Activated naive CD4-positive, alpha-beta T cell treated with anti-CD3 and anti-CD28 coated beads, Interleukin-2, amount 50 U/mL, for 72 hours (primary cell): ENCODE data around the gene GRM4. TPM values are rescaled to one million over a fixed set of nuclear protein-coding genes. Genes with fewer than 3 reads are reported as not detected.

ENCODE experiments used
- ATAC-seq, 2 donors: fragments of 150-1000 bp; cut with Tn5 transposase; 2 replicates each; pipeline ENCODE4 v1.10.0; 2021; ENCODE audit warnings: mild to moderate bottlenecking in 2 of 2, moderate library complexity in 2 of 2
- DNase-seq, 2 donors: peaks; one replicate each; pipeline ENCODE4 v3.0.0; 2021 to 2022; ENCODE audit warnings: low spot score in 2 of 2
- H3K27ac Mint-ChIP-seq, 2 donors: one replicate each; pipeline ENCODE4 v1.8.0; 2022; ENCODE audit warnings: mild to moderate bottlenecking in 2 of 2, mixed read lengths in 2 of 2
- H3K36me3 Mint-ChIP-seq, 2 donors: one replicate each; pipeline ENCODE4 v1.8.0; 2022; ENCODE audit warnings: mixed read lengths in 2 of 2
- H3K9me3 Mint-ChIP-seq, 2 donors: one replicate each; pipeline ENCODE4 v1.8.0; 2022; ENCODE audit warnings: mixed read lengths in 2 of 2
- total RNA-seq, 2 donors: library from RNA; stranded (reverse); gene quantifications; one replicate each; pipeline ENCODE4 v1.2.3, GENCODE V29; 2022

Gene GRM4
- total RNA-seq, 2 donors from 2014 or later, result 0.12 to 0.36 TPM

GRCh38 chr6:33983721-33984465 lies 162.0 kb downstream of the GRM4 start:
- DNase-seq (peak in 1 of 2 donors; percentile 38), ATAC-seq (no peak)
- Mint-ChIP-seq H3K27ac (peak overlapping the region in 1 of 2 donors; percentile 47), H3K9me3 (no peaks in the 10 kb centered on the region), H3K36me3 (no peaks in the 10 kb centered on the region)

- Mint-ChIP-seq H3K36me3 (no peaks in the 10 kb centered on the region), H3K9me3 (no peaks in the 10 kb centered on the region), H3K27ac (peak overlapping the region in 1 of 2 donors; percentile 47)
- peak in 1 of 2 donors; percentile 39 for DNase-seq
- no peak for ATAC-seq
These were observed 162.7 kb downstream of the GRM4 start for GRCh38 chr6:33983109-33983716.

- Mint-ChIP-seq H3K27ac (no peak overlapping the region), H3K9me3 (no peaks in the 10 kb centered on the region), H3K36me3 (no peaks in the 10 kb centered on the region)
- ATAC-seq, result no peak
- no peak for DNase-seq
These were observed 164.0 kb downstream of the GRM4 start for GRCh38 chr6:33981861-33982260.

GRCh38 chr6:33981421-33981820 lies 164.5 kb downstream of the GRM4 start:
- H3K27ac Mint-ChIP-seq, result no peak overlapping the region
- ATAC-seq, result no peak
- DNase-seq, result peak in 1 of 2 donors; percentile 35
- H3K36me3 Mint-ChIP-seq, result no peaks in the 10 kb centered on the region
- H3K9me3 Mint-ChIP-seq, result no peaks in the 10 kb centered on the region

GRCh38 chr6:33980176-33981175 lies 165.4 kb downstream of the GRM4 start:
- ATAC-seq (no peak), DNase-seq (peak in 1 of 2 donors; percentile 26)
- Mint-ChIP-seq H3K9me3 (no peaks in the 10 kb centered on the region), H3K27ac (no peak overlapping the region), H3K36me3 (no peaks in the 10 kb centered on the region)

- DNase-seq (peak in 1 of 2 donors; percentile 39), ATAC-seq (no peak)
- Mint-ChIP-seq H3K36me3 (no peaks in the 10 kb centered on the region), H3K27ac (no peak overlapping the region), H3K9me3 (no peaks in the 10 kb centered on the region)
These were observed 166.1 kb downstream of the GRM4 start for GRCh38 chr6:33979750-33980149.

GRCh38 chr6:33978412-33979150 lies 167.3 kb downstream of the GRM4 start:
- Mint-ChIP-seq H3K9me3 (no peaks in the 10 kb centered on the region), H3K27ac (no peak overlapping the region), H3K36me3 (no peaks in the 10 kb centered on the region)
- DNase-seq (peak in 1 of 2 donors; percentile 20), ATAC-seq (no peak)

GRCh38 chr6:33977606-33978411 lies 168.1 kb downstream of the GRM4 start:
- no peaks in the 10 kb centered on the region for H3K36me3 Mint-ChIP-seq

GRCh38 chr6:33976437-33977360 lies 169.2 kb downstream of the GRM4 start:
- DNase-seq, result peak in 1 of 2 donors; percentile 49
- ATAC-seq, result no peak
- H3K36me3 Mint-ChIP-seq, result no peaks in the 10 kb centered on the region
- H3K9me3 Mint-ChIP-seq, result no peaks in the 10 kb centered on the region
- peak overlapping the region in 1 of 2 donors; percentile 16 for H3K27ac Mint-ChIP-seq

More at GRCh38 chr6:33977606-33978411, 168.1 kb downstream of the GRM4 start:
- Mint-ChIP-seq H3K27ac (peak overlapping the region in 1 of 2 donors; percentile 34), H3K9me3 (no peaks in the 10 kb centered on the region)
- DNase-seq (peak in 1 of 2 donors; percentile 40), ATAC-seq (no peak)

GRCh38 chr6:33975661-33976436 lies 170.0 kb downstream of the GRM4 start:
- H3K36me3 Mint-ChIP-seq, result no peaks in the 10 kb centered on the region
- DNase-seq (peak in 1 of 2 donors; percentile 35), ATAC-seq (no peak)
- H3K9me3 Mint-ChIP-seq, result no peaks in the 10 kb centered on the region
- H3K27ac Mint-ChIP-seq, result no peak overlapping the region

- H3K36me3 Mint-ChIP-seq, result no peaks in the 10 kb centered on the region
- DNase-seq (no peak), ATAC-seq (no peak)
- no peak overlapping the region for H3K27ac Mint-ChIP-seq
- H3K9me3 Mint-ChIP-seq, result no peaks in the 10 kb centered on the region
These were observed 171.4 kb downstream of the GRM4 start for GRCh38 chr6:33974471-33974870.

- Mint-ChIP-seq H3K36me3 (no peaks in the 10 kb centered on the region), H3K27ac (no peak overlapping the region), H3K9me3 (no peaks in the 10 kb centered on the region)
- no peak for ATAC-seq
- no peak for DNase-seq
These were observed 171.9 kb downstream of the GRM4 start for GRCh38 chr6:33974030-33974429.

GRCh38 chr6:33971580-33971979 lies 174.3 kb downstream of the GRM4 start:
- ATAC-seq (no peak), DNase-seq (no peak)
- Mint-ChIP-seq H3K36me3 (no peaks in the 10 kb centered on the region), H3K9me3 (no peaks in the 10 kb centered on the region), H3K27ac (no peak overlapping the region)
